ENCODE measurements around the gene DGKA.

Gene DGKA

GRCh38 chr12:55901881-55902490 is 29.0 kb upstream of the DGKA start (continued):
- TF ChIP-seq AEBP2 (tag by site-specific recombination; IDR thresholded peaks at IDR 0.05; ENCODE audit: borderline replicate concordance) (no peak), TSHZ1 (tag by site-specific recombination; IDR thresholded peaks at IDR 0.05; ENCODE audit: borderline replicate concordance) (no peak), BCL11A (tag by site-specific recombination; IDR thresholded peaks at IDR 0.05; ENCODE audit: low read depth) (no peak), ZNF544 (tag by site-specific recombination; IDR thresholded peaks at IDR 0.05) (no peak), PBX3 (CRISPR knock-in tag; IDR thresholded peaks at IDR 0.05) (no peak), ZNF560 (tag by site-specific recombination; IDR thresholded peaks at IDR 0.05; ENCODE audit: borderline replicate concordance) (no peak), ZNF311 (tag by site-specific recombination; IDR thresholded peaks at IDR 0.05; ENCODE audit: borderline replicate concordance) (no peak), OSR2 (tag by site-specific recombination; IDR thresholded peaks at IDR 0.05) (no peak)

- H3K27ac ChIP-seq (ENCODE audit: extremely low read depth, low read depth, low read length): no peak overlapping the region
- no peaks in the 10 kb centered on the region for H3K9me3 ChIP-seq (ENCODE audit: control insufficient read depth, insufficient read depth, low read depth, low read length)
- POLR2A ChIA-PET: interaction anchor here (1.6 kb wide), 1 partner anchor 20 kb away, joined by 12 read pairs; no protein-coding TSS in a partner anchor
- no peak for TF ChIP-seq ZNF214 (tag by site-specific recombination; IDR thresholded peaks at IDR 0.05; ENCODE audit: borderline replicate concordance)
- no peak for TF ChIP-seq ZNF23 (tag by site-specific recombination; IDR thresholded peaks at IDR 0.05; ENCODE audit: borderline replicate concordance)
- TF ChIP-seq ZNF248 (tag by site-specific recombination; IDR thresholded peaks at IDR 0.05): no peak
- no peak for TF ChIP-seq ZNF18 (tag by site-specific recombination; IDR thresholded peaks at IDR 0.05)
- no peak for TF ChIP-seq ZNF777 (tag by site-specific recombination; IDR thresholded peaks at IDR 0.05; ENCODE audit: borderline replicate concordance)
- no peak for TF ChIP-seq ZNF394 (tag by site-specific recombination; IDR thresholded peaks at IDR 0.05; ENCODE audit: borderline replicate concordance)
- no peak for TF ChIP-seq EGR2 (tag by site-specific recombination; IDR thresholded peaks at IDR 0.05; ENCODE audit: low read depth)
- no peak for TF ChIP-seq PRDM4 (tag by site-specific recombination; IDR thresholded peaks at IDR 0.05)
- no peak for TF ChIP-seq ZNF280C (tag by site-specific recombination; IDR thresholded peaks at IDR 0.05)
- TF ChIP-seq SCRT2 (tag by site-specific recombination; IDR thresholded peaks at IDR 0.05): no peak
- TF ChIP-seq ZNF37A (tag by site-specific recombination; IDR thresholded peaks at IDR 0.05): no peak
- TF ChIP-seq ZNF530 (tag by site-specific recombination; IDR thresholded peaks at IDR 0.05; ENCODE audit: low read depth): no peak
- no peak for TF ChIP-seq ZFP69B (tag by site-specific recombination; IDR thresholded peaks at IDR 0.05)
- TF ChIP-seq ZNF626 (tag by site-specific recombination; IDR thresholded peaks at IDR 0.05): no peak
- TF ChIP-seq HOXA7 (CRISPR knock-in tag; IDR thresholded peaks at IDR 0.05; ENCODE audit: borderline replicate concordance): no peak
- no peak overlapping the region for H3K4me3 ChIP-seq (ENCODE audit: low read depth, low read length)
- no peaks in the 10 kb centered on the region for H3K4me1 ChIP-seq (ENCODE audit: control insufficient read depth, insufficient read depth, low read length)
- CTCF ChIA-PET: no interaction called here
- peaks cover 0 to 23% of the 10 kb centered on the region in 2 experiments; a peak in 2 of 3 replicates for H3K36me3 ChIP-seq (ENCODE audit: control insufficient read depth in 2 of 2, insufficient read depth in 1 of 2, low read length in 2 of 2)
Measured at GRCh38 chr12:55906056-55906455, 24.9 kb upstream of the DGKA start.
